H1 (cell line): ENCODE measurements around the gene DENND2D. TPM values are rescaled to one million over a fixed set of nuclear protein-coding genes. Genes with fewer than 3 reads are reported as not detected.

Experiments used
- CTCF ChIA-PET: fragments of 300-600 bp; sonication (Branson Sonifier 250); formaldehyde crosslinking; loops from one replicate; lab custom pipeline; 2021; ENCODE audit not compliant: partially characterized antibody; lab: Charles Lee
- POLR2A ChIA-PET: fragments of 300-600 bp; sonication (Branson Sonifier 250); formaldehyde crosslinking; loops from one replicate; lab custom pipeline; 2021; ENCODE audit warnings: inconsistent platforms; ENCODE audit not compliant: partially characterized antibody; lab: Charles Lee
- DNase-seq, 2 experiments: peaks; one replicate each; pipeline versions ENCODE4 v3.0.0 to v3.0.0-alpha.2; 2010 to 2022; ENCODE audit warnings: low spot score in 2 of 2, low read depth in 1 of 2, mixed read lengths in 1 of 2
- FAIRE-seq: peaks from 2 replicates; lab custom pipeline; 2011; peaks lifted over from hg19 to GRCh38; lab: Jason Lieb, UNC
- H2AFZ ChIP-seq: 2 replicates; pipeline ENCODE4 v1.8.1; 2012; ENCODE audit warnings: low read length, inconsistent platforms
- H2AK5ac ChIP-seq: 2 replicates; pipeline ENCODE4 v1.6.1; 2013; ENCODE audit warnings: low read depth, low read length
- H2BK120ac ChIP-seq: replicated peaks from 2 replicates; pipeline ENCODE3; 2013; ENCODE audit warnings: low read depth, low read length, inconsistent platforms
- H2BK12ac ChIP-seq: 2 replicates; pipeline ENCODE4 v1.6.1; 2013; ENCODE audit warnings: low read depth, low read length
- H2BK15ac ChIP-seq: 2 replicates; pipeline ENCODE4 v1.6.1; 2013; ENCODE audit warnings: low read length
- H2BK20ac ChIP-seq: 2 replicates; pipeline ENCODE4 v1.6.1; 2013; ENCODE audit warnings: low read length
- H2BK5ac ChIP-seq: 2 replicates; pipeline ENCODE4 v1.6.1; 2013; ENCODE audit warnings: low read depth, low read length
- H3K14ac ChIP-seq: 2 replicates; pipeline ENCODE4 v1.6.1; 2013; ENCODE audit warnings: inconsistent platforms; ENCODE audit not compliant: insufficient read length
- H3K18ac ChIP-seq: 2 replicates; pipeline ENCODE4 v1.6.1; 2013; ENCODE audit warnings: low read length; ENCODE audit errors: extremely low read depth
- H3K23ac ChIP-seq: 2 replicates; pipeline ENCODE4 v1.6.1; 2013; ENCODE audit warnings: inconsistent platforms; ENCODE audit not compliant: insufficient read length
- H3K23me2 ChIP-seq: 2 replicates; pipeline ENCODE4 v1.6.1; 2013; ENCODE audit warnings: low read depth, low read length
- H3K27ac ChIP-seq: 2 replicates; pipeline ENCODE4 v1.6.1; 2011; ENCODE audit warnings: low read depth, low read length, inconsistent platforms
- H3K27me3 ChIP-seq, 4 experiments: replicated peaks in 1 of 4; 1 replicate in 1 of 4; 2 replicates in 3 of 4; pipeline versions ENCODE4 v1.6.1 to v1.8.1; 2011 to 2013; ENCODE audit warnings: low read length in 3 of 4, mild to moderate bottlenecking in 3 of 4, inconsistent platforms in 2 of 4, mixed read lengths in 2 of 4, moderate library complexity in 1 of 4; ENCODE audit not compliant: control insufficient read depth in 3 of 4, insufficient read depth in 3 of 4; ENCODE audit errors: extremely low read depth in 1 of 4
- H3K36me3 ChIP-seq, 4 experiments: 2 replicates each; pipeline versions ENCODE4 v1.6.1 to v1.8.1; 2011 to 2013; ENCODE audit warnings: mild to moderate bottlenecking in 4 of 4, low read length in 3 of 4, moderate library complexity in 2 of 4, control low read depth in 1 of 4, inconsistent platforms in 1 of 4; ENCODE audit not compliant: insufficient read depth in 4 of 4, control insufficient read depth in 2 of 4
- H3K4ac ChIP-seq: replicated peaks from 2 replicates; pipeline ENCODE3; 2013; ENCODE audit warnings: low read length, low read depth, mixed read lengths, inconsistent platforms; ENCODE audit not compliant: insufficient read length
- H3K4me1 ChIP-seq, 4 experiments: replicated peaks in 1 of 4; 1 replicate in 1 of 4; 2 replicates in 3 of 4; pipeline versions ENCODE4 v1.6.1 to v1.8.1; 2011 to 2013; ENCODE audit warnings: low read length in 3 of 4, inconsistent platforms in 2 of 4, mixed read lengths in 1 of 4; ENCODE audit not compliant: insufficient read depth in 4 of 4, control insufficient read depth in 3 of 4
- H3K4me2 ChIP-seq, 2 experiments: 2 replicates each; pipeline versions ENCODE4 v1.6.1 to v1.8.1; 2011 to 2013; ENCODE audit warnings: low read depth in 2 of 2, low read length in 2 of 2, control low read depth in 1 of 2, inconsistent platforms in 1 of 2, mild to moderate bottlenecking in 1 of 2; ENCODE audit not compliant: insufficient read depth in 1 of 2
- H3K4me3 ChIP-seq, 4 experiments: fragments of 200-600, 300-600 bp in 1 of 4; sonication (generic), shearing (Covaris generic), sonication (Bioruptor Twin) in 1 of 4; 2 replicates each; pipeline versions ENCODE4 v1.5.1 to v1.8.1; 2011 to 2016; ENCODE audit warnings: low read length in 4 of 4, low read depth in 3 of 4, control low read depth in 2 of 4, inconsistent platforms in 2 of 4, mild to moderate bottlenecking in 2 of 4, mixed read lengths in 1 of 4, moderate library complexity in 1 of 4; ENCODE audit not compliant: insufficient read depth in 2 of 4; ENCODE audit errors: extremely low read depth in 1 of 4
- H3K56ac ChIP-seq: replicated peaks from 2 replicates; pipeline ENCODE3; 2013; ENCODE audit warnings: low read depth, mild to moderate bottlenecking, mixed read lengths, low read length, inconsistent platforms; ENCODE audit not compliant: insufficient read length
- H3K79me1 ChIP-seq: 2 replicates; pipeline ENCODE4 v1.6.1; 2013; ENCODE audit warnings: low read depth, low read length, control low read depth
- H3K79me2 ChIP-seq, 2 experiments: 2 replicates each; pipeline versions ENCODE4 v1.6.1 to v1.8.1; 2012 to 2013; ENCODE audit warnings: low read length in 2 of 2, mild to moderate bottlenecking in 2 of 2, inconsistent platforms in 1 of 2; ENCODE audit not compliant: insufficient read depth in 2 of 2, control insufficient read depth in 1 of 2
- H3K9ac ChIP-seq, 4 experiments: replicated peaks in 1 of 4; 1 replicate in 1 of 4; 2 replicates in 3 of 4; pipeline versions ENCODE4 v1.6.1 to v1.8.1; 2011 to 2013; ENCODE audit warnings: low read depth in 3 of 4, low read length in 3 of 4, control low read depth in 2 of 4, mild to moderate bottlenecking in 2 of 4, moderate library complexity in 2 of 4, inconsistent platforms in 1 of 4; ENCODE audit errors: extremely low read depth in 1 of 4
- H3K9me3 ChIP-seq, 2 experiments: 2 replicates each; pipeline versions ENCODE4 v1.6.1 to v1.8.1; 2012 to 2013; ENCODE audit warnings: mild to moderate bottlenecking in 2 of 2, moderate library complexity in 2 of 2, control low read depth in 1 of 2, inconsistent platforms in 1 of 2, low read depth in 1 of 2, low read length in 1 of 2, mixed read lengths in 1 of 2; ENCODE audit not compliant: insufficient read depth in 2 of 2
- H4K20me1 ChIP-seq, 2 experiments: replicated peaks in 1 of 2; 2 replicates each; pipeline versions ENCODE3 to v1.8.1; 2011 to 2013; ENCODE audit warnings: inconsistent platforms in 2 of 2, low read length in 2 of 2, mild to moderate bottlenecking in 1 of 2; ENCODE audit not compliant: insufficient read depth in 2 of 2, control insufficient read depth in 1 of 2
- H4K5ac ChIP-seq: 2 replicates; pipeline ENCODE4 v1.6.1; 2013; ENCODE audit warnings: low read length, low read depth, mixed read lengths, inconsistent platforms; ENCODE audit not compliant: insufficient read length
- H4K8ac ChIP-seq: 2 replicates; pipeline ENCODE4 v1.8.0; 2013; ENCODE audit warnings: mild to moderate bottlenecking, moderate library complexity, low read length, inconsistent platforms; ENCODE audit not compliant: insufficient read depth; ENCODE audit errors: extremely low read depth
- H4K91ac ChIP-seq: replicated peaks from 2 replicates; pipeline ENCODE3; 2013; ENCODE audit warnings: low read length, mixed read lengths, inconsistent platforms; ENCODE audit not compliant: insufficient read length
- CTBP2 ChIP-seq: IDR thresholded peaks from 2 replicates; pipeline ENCODE4 v1.7.0; 2011; ENCODE audit warnings: borderline replicate concordance, mild to moderate bottlenecking, moderate library complexity, mixed read lengths, low read length; ENCODE audit not compliant: insufficient read depth, insufficient read length
- KDM5A ChIP-seq: fragments of 200-600 bp; IDR thresholded peaks from 2 replicates; pipeline ENCODE4 v1.7.1; 2012; ENCODE audit warnings: mild to moderate bottlenecking, low read length, inconsistent platforms, mixed read lengths
- RXRA ChIP-seq: IDR thresholded peaks from 2 replicates; pipeline ENCODE4 v1.6.1; 2011; ENCODE audit warnings: low read depth, mild to moderate bottlenecking, low read length, moderate library complexity; ENCODE audit not compliant: insufficient read depth
- SIX5 ChIP-seq: IDR thresholded peaks from 2 replicates; pipeline ENCODE4 v1.6.1; 2011; ENCODE audit warnings: mild to moderate bottlenecking, low read depth, low read length
- WGBS, 2 experiments: shearing (Covaris generic) in 1 of 2; methylation state at CpG; one replicate each; pipeline versions ENCODE4 v1.1.6 to v1.1.7; 2013 to 2015; ENCODE audit warnings: low lambda C conversion rate in 2 of 2, mixed read lengths in 2 of 2, inconsistent platforms in 1 of 2, low coverage in 1 of 2, missing lambda C conversion rate in 1 of 2; ENCODE audit not compliant: insufficient replicate concordance in 2 of 2, insufficient coverage in 1 of 2, insufficient read length in 1 of 2; ENCODE audit errors: extremely low coverage in 1 of 2, missing lambda C conversion rate in 1 of 2; 5-methylcytosine and 5-hydroxymethylcytosine counted together
- polyA plus RNA-seq, 7 experiments: library from polyadenylated mRNA; depleted of rRNA in 3 of 7; stranded (reverse) in 5 of 7; unstranded in 2 of 7; fragments of >200 nt in 5 of 7; fragments of 200-250 nt in 2 of 7; gene quantifications; 1 replicate in 5 of 7; 2 replicates in 1 of 7; 4 replicates in 1 of 7; pipeline versions ENCODE4 v1.2.1 to v1.2.3, GENCODE V29; 2011 to 2013; ENCODE audit warnings: missing spikeins in 2 of 7, mixed read lengths in 2 of 7
- total RNA-seq: library from RNA; stranded (reverse); fragmentation: NEBNext Ultra II Directional; extraction: Animal tissue kit (Norgen Biotek cat#: 25700); gene quantifications from 2 replicates; pipeline ENCODE4 v1.2.1, GENCODE V29; 2021

The DENND2D gene
- total and polyA plus RNA-seq, 2 of the 8 experiments (the other 6 are each of a cell fraction or from before 2014, with no cell fraction given) = 0.58 to 1.6 TPM

DNA sequence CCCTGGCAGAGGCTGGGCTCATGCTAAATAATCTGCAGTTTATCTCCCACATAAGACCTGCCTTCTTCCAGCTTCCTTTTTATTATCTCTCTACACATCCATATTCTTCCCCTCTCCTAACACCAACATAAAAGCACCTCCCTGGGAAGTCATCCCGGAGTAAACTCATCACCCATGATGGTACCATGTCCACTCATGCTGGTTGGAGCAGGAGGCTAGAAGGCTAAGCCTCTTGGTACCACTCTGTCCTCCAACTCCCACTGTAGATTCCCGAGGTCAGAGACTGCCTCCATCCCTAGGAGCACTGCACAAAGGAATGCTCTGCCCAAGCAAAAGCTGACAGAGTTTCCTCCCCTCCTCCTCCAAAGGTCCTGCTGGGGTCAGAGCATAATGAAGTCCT lies 4.2 kb downstream of the DENND2D start:
- Histone ChIP-seq H3K9ac (no peak overlapping the region), H3K79me2 (no peaks in the 10 kb centered on the region), H2BK12ac (no peak overlapping the region), H3K4ac (no peak overlapping the region), H2BK15ac (no peak overlapping the region), H3K14ac (no peak overlapping the region), H3K4me2 (no peak overlapping the region), H3K23me2 (no peaks in the 10 kb centered on the region), H4K20me1 (no peaks in the 10 kb centered on the region), H4K8ac (no peak overlapping the region), H2BK20ac (no peak overlapping the region), H3K56ac (no peak overlapping the region), H2AK5ac (no peak overlapping the region), H2BK120ac (no peak overlapping the region), H3K36me3 (no peaks in the 10 kb centered on the region), H3K4me1 (no peaks in the 10 kb centered on the region), H3K79me1 (no peaks in the 10 kb centered on the region), H4K91ac (no peak overlapping the region), H3K9me3 (no peaks in the 10 kb centered on the region), H3K27me3 (no peaks in the 10 kb centered on the region), H3K23ac (no peak overlapping the region), H4K5ac (no peak overlapping the region), H3K18ac (no peak overlapping the region), H3K27ac (no peak overlapping the region), H2AFZ (no peak overlapping the region), H2BK5ac (no peak overlapping the region), H3K4me3 (no peak overlapping the region)
- TF ChIP-seq KDM5A (no peak), SIX5 (no peak), RXRA (no peak), CTBP2 (no peak)
- FAIRE-seq (no peak), DNase-seq (no peak)
- ChIA-PET POLR2A (no interaction called here), CTCF (interaction anchor here (0.8 to 6.4 kb wide), 9 partner anchors 9 to 246 kb away, joined by 3 to 50 read pairs (median 4); no protein-coding TSS in a partner anchor)
- WGBS, 2 experiments = 82% methylated on average over 2 of the region's 2 CpGs; no CpG with 5 or more reads in 1 of the 2 experiments
